GM15510 (cell line): ENCODE measurements around the gene ATP11A.

Experiments used
- POLR2A ChIP-seq: IDR thresholded peaks from 3 replicates; pipeline ENCODE4 v1.6.1; 2011; ENCODE audit warnings: borderline replicate concordance; ENCODE audit not compliant: insufficient read length; ENCODE audit errors: extremely low read depth

Gene ATP11A

DNA sequence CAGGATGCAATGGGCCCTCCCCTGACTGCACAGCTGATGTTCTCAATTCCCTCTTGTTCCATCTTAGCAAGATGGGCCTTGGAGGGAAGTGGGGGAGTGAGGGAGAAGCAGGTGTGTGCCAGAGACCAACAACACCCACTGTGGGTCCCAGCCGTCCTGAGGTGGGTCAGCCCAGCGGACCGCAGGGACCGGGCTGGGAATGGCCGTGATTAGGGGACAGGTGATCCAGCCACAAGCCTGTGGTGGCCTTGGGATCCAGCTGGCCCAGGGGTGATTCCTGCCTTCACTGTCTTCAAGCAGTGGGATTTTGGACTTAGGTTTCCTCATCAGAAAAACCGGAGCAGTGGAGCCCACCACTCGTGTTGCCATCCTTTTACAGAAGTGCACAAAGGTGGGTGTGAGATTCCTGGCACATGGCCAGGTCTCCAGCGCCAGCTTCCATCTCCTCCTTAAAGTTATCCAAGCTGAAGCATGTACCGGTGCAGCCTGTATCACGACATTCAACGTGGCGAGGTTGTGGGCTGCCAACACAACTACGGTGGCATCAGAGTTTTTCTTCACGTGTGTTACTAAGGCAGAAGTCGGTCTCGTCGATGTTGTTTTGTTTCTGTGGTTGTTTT lies 9.0 kb upstream of the ATP11A start:
- TF ChIP-seq POLR2A, result no peak

DNA sequence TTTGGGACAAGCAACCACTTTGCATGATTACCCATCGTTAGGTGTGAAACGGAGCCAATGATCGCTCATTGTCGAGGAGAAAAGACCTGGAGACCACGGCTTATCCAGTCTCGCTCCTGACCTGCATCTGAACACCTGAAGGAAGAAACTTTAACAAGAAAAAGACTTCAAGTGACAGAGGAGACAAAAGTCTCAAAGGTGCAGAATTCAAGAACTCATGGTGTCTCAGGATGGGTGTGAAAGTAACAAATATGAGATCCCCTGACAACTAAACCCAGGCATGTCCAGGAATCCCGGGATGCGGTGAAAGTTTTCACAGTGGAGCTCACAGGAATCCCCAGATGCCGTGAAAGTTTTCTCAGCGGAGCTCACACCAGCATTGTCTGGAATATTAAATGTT lies 6.3 kb upstream of the ATP11A start:
- TF ChIP-seq POLR2A, result no peak

DNA sequence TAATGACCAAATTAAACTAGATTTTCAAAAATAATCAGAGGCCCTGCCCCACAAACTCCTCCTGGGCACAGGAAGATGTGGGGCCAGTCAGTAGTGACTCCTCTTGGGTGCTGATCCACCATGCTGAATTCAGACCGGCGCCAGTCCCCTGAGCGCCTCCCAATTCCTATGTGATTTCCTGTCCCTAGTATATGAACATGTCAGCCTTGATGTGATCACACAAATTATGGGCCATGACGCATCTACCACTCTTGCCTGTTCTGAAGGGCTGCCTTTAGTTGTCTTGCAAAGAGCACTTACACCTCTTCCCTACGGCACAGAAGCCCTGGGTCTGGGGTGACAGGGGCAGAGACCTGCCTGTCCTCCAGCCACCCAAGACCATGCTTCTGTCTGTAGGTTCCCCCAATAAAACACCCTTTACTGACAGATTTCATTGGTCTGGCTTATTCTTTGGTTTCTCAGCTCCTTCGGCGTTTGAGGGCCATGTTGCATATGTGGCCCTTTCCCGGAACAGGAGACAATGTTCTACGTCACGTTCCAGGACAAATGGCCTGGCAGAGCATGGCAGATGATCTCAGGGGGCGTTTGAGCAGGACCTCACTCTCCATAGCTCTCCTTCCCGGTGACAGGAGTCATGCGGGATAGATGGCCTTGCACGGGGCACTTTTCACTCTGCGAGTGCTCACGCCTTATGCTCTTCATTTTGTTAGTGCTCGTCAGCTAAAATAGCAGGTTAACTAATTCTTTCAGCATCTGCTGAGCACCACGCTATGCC lies 5.6 kb upstream of the ATP11A start:
- TF ChIP-seq POLR2A, result no peak

DNA sequence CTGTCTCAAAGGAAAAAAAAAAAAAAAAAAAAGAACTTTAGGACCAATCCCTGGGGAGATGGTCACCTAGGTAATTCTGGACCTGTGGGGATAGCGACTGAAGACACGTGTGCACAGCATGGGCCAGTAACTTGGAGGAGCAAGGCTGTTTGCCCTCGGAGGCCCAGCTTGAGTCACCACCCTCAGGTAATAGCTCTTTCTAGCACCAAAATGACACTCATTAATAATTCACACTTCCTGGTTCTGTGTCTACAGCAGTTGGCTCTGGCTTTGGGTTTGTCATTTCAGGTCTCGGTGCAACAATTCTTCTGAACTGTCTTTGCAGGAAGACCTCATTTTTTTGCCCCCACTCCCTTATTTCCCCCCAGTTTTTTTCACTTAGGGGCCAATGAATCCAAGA lies 3.9 kb upstream of the ATP11A start:
- no peak for TF ChIP-seq POLR2A

DNA sequence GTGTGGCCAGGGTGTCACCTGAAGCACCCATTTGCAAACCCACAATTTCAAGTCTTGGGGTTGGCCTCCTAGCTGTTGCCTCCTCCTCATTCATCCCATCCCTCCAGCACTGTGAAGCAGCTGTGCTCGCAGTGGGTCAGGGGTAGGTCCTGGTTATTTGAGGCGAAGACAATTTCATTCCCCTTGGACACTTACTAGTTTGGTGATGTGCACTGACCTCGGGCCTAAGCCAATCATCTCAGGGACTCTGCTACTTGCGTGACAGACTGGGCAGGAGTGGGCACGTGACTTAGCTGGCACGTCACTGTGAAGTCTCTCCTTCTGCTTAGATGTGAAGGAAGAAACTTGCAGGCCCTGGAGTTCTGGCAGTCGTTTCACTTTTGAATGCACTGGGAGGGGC lies 3.5 kb upstream of the ATP11A start:
- TF ChIP-seq POLR2A, result no peak

DNA sequence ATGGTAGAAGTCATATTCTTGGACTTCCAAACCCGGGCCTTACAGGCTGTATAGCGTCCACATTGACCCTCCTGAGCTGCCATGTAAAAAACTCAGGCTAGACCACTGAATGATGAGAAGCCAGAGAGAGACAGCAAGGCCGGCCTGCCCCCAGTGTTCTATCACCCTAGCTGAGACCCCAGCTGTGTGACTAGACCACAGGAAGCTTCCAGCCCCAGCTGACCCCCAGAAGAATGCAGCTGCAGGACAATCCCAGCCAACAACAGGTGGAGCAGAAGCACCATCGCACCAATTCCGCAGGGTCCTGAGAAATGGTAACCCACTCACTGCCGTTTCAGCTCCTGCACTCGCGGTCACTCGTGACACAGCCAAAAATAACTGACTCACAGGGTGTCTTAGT lies 2.9 kb upstream of the ATP11A start:
- TF ChIP-seq POLR2A, result no peak

DNA sequence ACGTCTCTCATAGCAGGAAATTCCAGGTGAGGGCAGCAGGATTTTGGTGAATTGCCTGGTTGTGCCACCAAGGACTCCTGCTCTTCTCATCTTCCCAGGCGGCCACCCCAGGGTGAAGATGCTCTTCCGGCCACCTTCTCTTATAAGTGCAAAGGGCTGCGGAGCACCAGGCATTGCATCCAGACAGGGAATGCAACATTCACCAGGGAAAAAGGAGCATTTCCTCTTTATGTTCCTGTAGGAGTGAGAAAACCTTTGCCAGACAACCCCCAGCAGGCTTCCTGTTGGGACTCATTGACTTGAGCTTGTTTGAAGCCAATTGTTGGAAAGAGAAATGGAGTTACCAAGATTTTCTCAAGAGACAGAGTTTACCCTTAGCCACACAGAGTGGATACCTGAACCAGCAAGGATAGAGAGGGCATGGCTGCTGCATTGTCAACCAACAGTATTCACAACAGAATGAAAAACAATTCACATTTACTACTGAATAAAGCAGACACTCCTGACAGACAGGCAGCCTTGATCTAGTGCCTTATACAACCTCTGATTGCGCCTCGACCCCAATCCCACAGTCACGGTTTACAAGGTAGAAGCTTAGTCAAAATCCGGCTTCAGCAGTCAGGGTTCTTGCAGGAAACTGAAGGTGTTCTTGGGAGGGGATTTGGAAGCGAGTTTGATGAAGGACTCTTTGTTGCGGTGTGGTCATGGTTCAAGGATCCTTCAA lies 1.8 kb upstream of the ATP11A start:
- no peak for TF ChIP-seq POLR2A

DNA sequence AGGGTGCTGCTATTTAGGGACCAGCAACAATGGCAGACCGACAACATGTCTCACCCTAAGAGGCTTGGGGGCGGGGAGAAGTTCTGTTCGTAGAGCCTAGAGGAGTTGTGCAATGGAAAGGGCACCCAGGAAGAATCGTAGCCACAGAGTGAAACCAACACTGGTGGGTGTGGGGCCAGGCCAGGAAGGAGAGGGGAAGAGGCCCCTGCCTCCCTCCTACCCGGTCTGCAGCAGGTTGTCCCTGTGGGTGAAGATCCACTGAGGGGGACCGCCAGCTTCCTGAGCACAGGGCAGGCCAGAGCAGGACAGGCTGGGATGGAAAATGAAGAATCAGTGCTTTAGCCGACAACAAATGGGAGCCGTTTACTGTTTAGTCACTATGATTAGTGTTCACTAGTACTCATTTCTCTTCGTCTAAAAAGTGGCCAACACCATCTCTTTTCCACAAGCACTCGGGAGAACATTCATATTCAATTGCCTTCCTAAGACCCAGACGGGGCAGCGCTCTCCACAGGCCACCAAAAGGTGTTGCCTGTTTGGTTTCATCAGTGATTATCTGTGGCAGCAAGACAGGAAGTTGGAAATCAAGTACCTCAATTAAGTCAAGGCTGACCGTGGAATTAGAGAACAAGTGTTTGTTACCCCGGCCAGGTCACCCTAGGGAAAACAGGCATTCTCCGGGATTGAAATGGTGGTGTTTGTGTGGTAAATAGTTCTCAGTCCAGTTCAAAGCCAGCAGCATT lies 1.1 kb upstream of the ATP11A start:
- no peak for TF ChIP-seq POLR2A

DNA sequence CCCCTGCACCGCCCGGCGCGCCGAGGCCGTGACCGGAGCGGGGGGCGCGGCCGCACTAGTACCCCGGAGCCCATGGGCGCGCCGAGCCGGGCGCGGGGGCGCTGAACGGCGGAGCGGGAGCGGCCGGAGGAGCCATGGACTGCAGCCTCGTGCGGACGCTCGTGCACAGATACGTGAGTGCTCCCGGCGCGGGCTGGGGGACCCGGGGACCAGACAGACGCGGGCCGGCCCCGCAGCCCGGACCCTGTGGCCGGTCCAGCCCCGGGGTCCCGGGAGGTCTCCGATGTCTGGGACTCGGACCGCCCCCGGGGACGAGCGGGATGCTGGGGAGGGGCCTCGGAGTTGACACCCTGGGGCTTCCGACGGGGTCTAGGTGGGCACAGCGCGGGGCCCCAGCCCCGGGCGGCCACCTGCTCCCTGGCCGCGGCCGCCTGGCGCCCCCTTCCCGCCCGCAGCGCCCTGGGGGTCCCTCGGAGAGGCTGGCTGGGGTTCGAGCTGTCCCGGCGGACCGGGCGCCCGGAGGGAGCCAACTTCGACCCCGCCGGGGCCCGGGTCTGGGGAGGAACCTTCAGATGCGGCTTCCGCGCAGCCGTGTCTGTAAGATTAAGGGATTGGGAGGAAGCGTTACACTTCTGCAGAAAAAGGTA lies 568 bp downstream of the ATP11A start:
- TF ChIP-seq POLR2A, result no peak

DNA sequence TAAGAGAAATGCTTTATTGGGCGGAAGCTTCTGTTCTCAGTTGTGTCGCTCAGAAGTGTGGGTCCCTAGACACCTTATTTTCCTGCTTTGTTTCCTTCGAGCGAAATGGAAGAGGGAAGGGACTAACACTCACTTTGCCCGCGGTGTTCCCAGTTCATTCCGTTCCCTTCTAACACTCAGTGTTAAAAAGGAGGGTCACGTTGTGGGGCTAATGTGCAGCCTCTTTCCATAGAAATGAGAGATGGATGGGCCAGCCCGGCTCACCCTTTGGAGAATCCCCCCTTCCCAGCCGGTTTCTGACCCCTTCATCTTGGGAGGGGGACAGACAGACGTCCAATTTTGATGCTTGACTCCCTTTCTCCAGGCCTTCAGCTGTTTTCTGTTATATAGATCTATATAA lies 2.3 kb downstream of the ATP11A start:
- TF ChIP-seq POLR2A, result no peak

DNA sequence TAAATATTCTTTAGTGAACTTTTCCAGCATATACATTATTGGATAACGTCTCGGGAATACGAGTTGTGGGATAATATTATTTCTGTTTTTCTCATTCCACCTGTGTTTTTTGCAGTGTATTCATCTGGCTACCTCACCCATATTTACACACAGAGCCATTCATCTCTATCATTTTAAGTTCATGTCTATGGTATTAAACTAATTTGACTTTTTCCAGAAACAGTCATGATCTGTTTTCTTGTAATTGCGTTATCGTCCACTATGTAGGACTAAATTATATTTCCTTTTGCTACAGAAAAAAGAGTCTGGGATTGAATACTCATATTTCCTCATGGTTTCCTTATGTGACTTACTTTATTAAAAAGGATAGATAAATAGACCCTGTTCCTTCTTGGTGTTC lies 2.7 kb downstream of the ATP11A start:
- no peak for TF ChIP-seq POLR2A

DNA sequence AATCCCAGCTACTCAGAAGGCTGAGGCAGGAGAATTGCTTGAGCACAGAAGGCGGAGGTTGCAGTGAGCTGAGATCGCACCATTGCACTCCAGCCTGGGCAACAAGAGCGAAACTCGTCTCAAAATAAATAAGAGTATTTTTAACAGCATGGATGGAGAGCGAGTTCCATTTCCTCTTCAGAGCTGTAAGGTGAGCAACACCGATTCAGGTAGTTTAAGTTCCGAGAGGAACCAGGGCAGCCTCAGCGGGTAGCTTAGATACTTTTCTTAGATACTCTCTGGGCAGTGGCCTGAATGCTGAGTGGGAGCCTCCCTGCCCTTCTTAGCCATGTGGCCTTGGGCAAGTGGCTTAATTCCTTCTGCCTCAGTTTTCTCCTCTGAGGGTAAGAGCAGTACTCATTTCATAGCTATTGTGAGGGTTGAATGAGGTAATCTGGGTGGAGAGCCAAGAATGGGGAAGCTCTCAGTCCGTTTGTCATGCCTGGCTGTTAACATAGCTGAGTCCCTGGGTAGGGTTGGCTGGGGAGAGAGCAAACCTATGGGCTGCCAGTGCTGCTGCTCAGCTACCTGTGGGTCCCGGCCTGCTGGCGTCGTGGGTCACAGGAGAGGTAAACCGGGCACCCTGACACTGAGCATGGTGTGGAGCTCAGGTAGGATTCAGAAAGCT lies 4.1 kb downstream of the ATP11A start:
- no peak for TF ChIP-seq POLR2A

DNA sequence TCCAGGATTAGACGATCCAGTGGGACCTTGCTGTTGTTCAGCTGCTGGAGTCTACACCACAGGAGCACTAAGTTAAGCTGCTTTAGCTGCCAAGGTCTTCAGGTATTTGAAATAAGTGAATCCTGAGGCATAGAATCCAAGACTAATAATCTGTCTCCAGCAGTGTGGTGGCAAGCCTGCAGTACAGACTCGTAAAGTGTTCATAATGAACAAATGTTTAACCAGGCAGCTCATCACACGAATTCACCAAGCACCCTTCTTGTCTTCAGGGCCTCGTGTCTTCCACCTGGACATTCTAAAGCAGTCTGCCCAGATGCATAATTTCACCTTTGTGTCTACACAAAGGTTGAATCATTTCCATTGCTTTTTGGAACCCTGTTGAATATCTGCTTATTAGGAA lies 5.3 kb downstream of the ATP11A start:
- TF ChIP-seq POLR2A, result no peak

DNA sequence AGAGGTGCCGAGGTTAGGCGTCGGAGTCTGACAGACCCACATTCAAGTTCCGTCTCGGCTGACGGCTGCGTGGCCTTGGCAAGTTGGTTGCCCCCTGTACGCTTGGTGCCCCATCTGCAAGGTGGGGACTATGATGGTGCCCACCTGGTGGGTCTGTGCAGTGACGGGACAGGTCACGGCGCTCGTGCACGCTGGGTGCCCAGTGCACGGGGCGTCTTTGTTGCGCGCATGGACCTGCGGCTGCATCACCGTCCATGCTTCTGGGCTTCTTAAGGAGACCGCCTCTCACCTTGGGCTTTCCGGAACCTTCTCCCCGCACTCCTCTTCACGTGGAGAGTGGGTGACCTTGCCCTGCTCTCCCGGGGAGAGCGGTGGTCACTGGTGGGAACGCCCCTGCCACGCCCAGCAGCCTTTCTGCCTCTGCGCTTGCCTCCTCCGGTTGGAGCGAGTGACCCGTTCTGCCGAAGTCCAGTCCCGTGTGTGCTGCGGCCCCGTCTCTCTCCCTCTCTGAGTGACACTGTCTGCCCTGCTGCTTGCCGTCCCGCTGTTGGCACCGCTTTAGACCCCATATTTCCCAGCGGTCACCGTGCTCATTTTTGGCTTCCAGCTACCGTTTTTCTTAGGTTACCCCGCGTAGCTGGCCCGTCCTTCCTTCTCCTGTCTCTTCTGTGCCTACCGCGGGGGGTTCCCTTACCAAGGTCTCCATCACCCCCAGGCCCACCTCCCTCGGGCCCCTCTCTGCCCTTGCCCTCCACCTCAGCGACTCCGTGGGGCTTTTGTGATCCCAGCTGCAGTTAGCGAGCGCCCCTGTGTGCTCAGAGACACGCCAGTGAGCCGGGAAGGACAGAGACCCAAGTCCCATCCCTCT lies 6.4 kb downstream of the ATP11A start:
- TF ChIP-seq POLR2A, result no peak

DNA sequence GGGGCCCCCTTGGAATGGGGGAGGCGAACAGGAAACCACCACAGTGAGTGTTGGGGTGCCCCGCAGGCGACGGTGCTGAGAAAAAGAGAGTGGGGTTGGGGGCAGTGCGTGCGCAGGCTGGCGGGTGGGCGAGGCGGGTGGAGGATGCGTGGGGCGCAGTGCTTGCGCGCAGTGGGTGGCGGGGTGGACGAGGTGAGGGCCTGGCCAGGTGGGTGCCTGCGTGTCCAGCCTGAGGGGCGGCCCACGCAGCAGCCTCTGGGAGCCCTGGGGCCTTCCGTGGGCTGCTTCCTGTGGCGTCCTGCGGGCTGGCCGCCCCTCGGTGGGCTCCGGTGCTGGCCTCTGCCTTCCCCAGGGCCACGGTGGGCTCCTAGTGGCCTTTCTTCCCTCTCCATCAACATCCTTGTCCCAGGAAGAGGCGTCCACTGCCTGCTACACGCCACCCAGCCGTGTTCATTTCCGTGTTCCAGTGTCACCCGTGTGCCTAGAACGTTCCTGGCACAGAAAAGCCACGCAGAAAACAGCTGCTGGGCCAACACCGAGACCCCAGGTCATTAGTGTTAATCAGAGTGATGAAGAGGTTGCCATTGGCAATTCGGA lies 7.1 kb downstream of the ATP11A start:
- TF ChIP-seq POLR2A, result no peak
